Epithelial cell of esophagus (primary cell): ENCODE results near the gene CMTM5.
"Not testable (repeated sequence)": the region's sequence is repeated elsewhere in the genome, so short reads cannot be mapped to it uniquely, and the experiment has no call there.

Experiments
- DNase-seq: peaks from one replicate; pipeline ENCODE4 v3.0.0; 2010; ENCODE audit warnings: low read depth
- H3K4me3 ChIP-seq: 2 replicates; pipeline ENCODE4 v1.5.1; 2011; ENCODE audit warnings: mild to moderate bottlenecking, low read length, control low read depth
- TF ChIP-seq, protein P1 (sequence below): IDR thresholded peaks from 2 replicates; pipeline ENCODE4 v1.5.1; 2011; ENCODE audit warnings: low read depth, mild to moderate bottlenecking, low read length, control low read depth, inconsistent platforms; ENCODE audit not compliant: insufficient read depth; ENCODE audit errors: missing control alignments

Gene CMTM5

DNA sequence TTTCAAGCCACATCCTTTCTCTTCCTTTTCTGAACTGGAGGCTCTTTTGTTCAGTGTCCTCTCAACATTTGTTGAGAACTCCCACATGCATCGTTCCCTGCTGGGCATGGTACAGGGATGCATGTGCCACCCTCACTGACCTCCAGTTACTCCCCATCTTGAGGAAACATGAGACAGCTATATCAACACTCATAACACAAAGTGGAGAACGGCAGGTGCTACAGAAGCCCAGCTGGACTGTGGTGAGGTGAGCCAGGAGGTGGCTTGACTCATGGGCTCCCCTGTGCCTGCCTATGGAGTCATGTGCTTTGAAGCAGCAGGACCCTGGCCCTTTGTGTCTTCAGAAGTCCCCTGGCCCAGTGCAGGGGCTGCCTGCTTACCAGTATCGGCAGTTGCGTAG is 21.5 kb downstream of the CMTM5 start:
- TF ChIP-seq, protein P1, sequence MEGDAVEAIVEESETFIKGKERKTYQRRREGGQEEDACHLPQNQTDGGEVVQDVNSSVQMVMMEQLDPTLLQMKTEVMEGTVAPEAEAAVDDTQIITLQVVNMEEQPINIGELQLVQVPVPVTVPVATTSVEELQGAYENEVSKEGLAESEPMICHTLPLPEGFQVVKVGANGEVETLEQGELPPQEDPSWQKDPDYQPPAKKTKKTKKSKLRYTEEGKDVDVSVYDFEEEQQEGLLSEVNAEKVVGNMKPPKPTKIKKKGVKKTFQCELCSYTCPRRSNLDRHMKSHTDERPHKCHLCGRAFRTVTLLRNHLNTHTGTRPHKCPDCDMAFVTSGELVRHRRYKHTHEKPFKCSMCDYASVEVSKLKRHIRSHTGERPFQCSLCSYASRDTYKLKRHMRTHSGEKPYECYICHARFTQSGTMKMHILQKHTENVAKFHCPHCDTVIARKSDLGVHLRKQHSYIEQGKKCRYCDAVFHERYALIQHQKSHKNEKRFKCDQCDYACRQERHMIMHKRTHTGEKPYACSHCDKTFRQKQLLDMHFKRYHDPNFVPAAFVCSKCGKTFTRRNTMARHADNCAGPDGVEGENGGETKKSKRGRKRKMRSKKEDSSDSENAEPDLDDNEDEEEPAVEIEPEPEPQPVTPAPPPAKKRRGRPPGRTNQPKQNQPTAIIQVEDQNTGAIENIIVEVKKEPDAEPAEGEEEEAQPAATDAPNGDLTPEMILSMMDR, result no peak
- no peak for DNase-seq

DNA sequence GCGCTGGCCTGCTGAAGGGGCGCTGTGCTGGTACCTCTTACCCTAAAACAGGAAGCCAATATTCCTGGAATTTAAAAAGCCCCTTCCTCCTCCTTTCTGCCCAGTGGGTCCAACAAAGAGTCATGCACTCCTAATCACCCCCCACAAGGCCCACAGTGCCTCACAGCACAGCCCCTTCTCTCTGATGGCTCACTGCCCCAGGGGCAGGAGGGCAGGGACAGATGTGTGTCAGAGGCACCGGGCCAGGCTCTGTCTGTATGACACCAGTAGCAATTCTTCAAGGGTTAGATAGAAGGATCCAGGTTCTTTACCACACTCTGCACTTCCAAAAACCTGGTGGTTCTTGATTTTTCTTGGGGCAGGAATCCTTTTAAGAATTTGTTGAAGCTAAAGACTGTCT is 22.3 kb downstream of the CMTM5 start:
- TF ChIP-seq, protein P1, result no peak
- no peak for DNase-seq
- no peak overlapping the region for H3K4me3 ChIP-seq

More for the DNA sequence above, 21.5 kb downstream of the CMTM5 start:
- no peak overlapping the region for H3K4me3 ChIP-seq

GRCh38 chr14:23399591-23399990 is 22.7 kb downstream of the CMTM5 start:
- TF ChIP-seq, protein P1, result no peak
- no peak overlapping the region for H3K4me3 ChIP-seq
- no peak for DNase-seq

GRCh38 chr14:23400496-23401149 is 23.8 kb downstream of the CMTM5 start:
- H3K4me3 ChIP-seq, DNase-seq: not testable (repeated sequence)

- no peak overlapping the region for H3K4me3 ChIP-seq
- no peak for DNase-seq
- TF ChIP-seq, protein P1, result no peak
Observed at GRCh38 chr14:23401291-23401690, 24.4 kb downstream of the CMTM5 start.

- no peak for DNase-seq
- TF ChIP-seq, protein P1, result no peak
- no peak overlapping the region for H3K4me3 ChIP-seq
Observed at GRCh38 chr14:23402296-23403138, 25.7 kb downstream of the CMTM5 start.

GRCh38 chr14:23403139-23403438 is 26.2 kb downstream of the CMTM5 start:
- TF ChIP-seq, protein P1, result no peak
- DNase-seq, result no peak
- no peak overlapping the region for H3K4me3 ChIP-seq
